B cell (primary cell): ENCODE data around the gene INTS14. TPM values are rescaled to one million over a fixed set of nuclear protein-coding genes. Genes with fewer than 3 reads are reported as not detected.

Experiments
- ATAC-seq: fragments of 200-7000 bp; cut with Tn5 transposase; one replicate; pipeline ENCODE4 v1.10.0; 2021; ENCODE audit warnings: low read depth, mild to moderate bottlenecking, moderate number of reproducible peaks, moderate library complexity
- CTCF ChIA-PET: fragments of 350-600 bp; sonication (Branson Sonifier 250); formaldehyde crosslinking; loops from one replicate; lab custom pipeline; 2021; ENCODE audit warnings: antibody characterized with exemption, inconsistent platforms; lab: Charles Lee
- POLR2A ChIA-PET: fragments of 350-600 bp; sonication (Branson Sonifier 250); formaldehyde crosslinking; loops from one replicate; lab custom pipeline; 2021; ENCODE audit warnings: antibody characterized with exemption; lab: Charles Lee
- DNase-seq: peaks from one replicate; pipeline ENCODE4 v3.0.0; 2013
- H2AFZ ChIP-seq: 2 replicates; pipeline ENCODE4 v1.6.1; 2012; ENCODE audit warnings: mild to moderate bottlenecking, low read depth, low read length; ENCODE audit not compliant: insufficient read depth, poor library complexity, severe bottlenecking
- H3K27ac ChIP-seq, 2 donors: 1 replicate in 1 of 2; 2 replicates in 1 of 2; pipeline ENCODE4 v1.5.1; 2012 to 2013; ENCODE audit warnings: low read length in 2 of 2, mild to moderate bottlenecking in 2 of 2, moderate library complexity in 1 of 2
- H3K27me3 ChIP-seq, 4 experiments: fragments of 200-600 bp in 1 of 4; sonication (generic) in 1 of 4; replicated peaks in 1 of 4; 1 replicate in 2 of 4; 2 replicates in 2 of 4; pipeline versions ENCODE4 v1.6.1 to v1.7.0; 2013 to 2016; ENCODE audit warnings: low read length in 3 of 4, mild to moderate bottlenecking in 2 of 4, mixed read lengths in 1 of 4, moderate library complexity in 1 of 4; ENCODE audit not compliant: insufficient read depth in 4 of 4, control insufficient read depth in 3 of 4; ENCODE audit errors: control extremely low read depth in 1 of 4
- H3K36me3 ChIP-seq, 2 experiments: replicated peaks in 1 of 2; 1 replicate in 1 of 2; 2 replicates in 1 of 2; pipeline versions ENCODE4 v1.6.1 to v1.7.1; 2013; ENCODE audit warnings: low read length in 1 of 2; ENCODE audit not compliant: insufficient read depth in 2 of 2, control insufficient read depth in 1 of 2; ENCODE audit errors: control extremely low read depth in 1 of 2, extremely low read depth in 1 of 2
- H3K4me1 ChIP-seq, 2 donors: fragments of 200-600 bp in 1 of 2; sonication (generic) in 1 of 2; 1 replicate in 1 of 2; 2 replicates in 1 of 2; pipeline versions ENCODE4 v1.5.1 to v1.6.1; 2013 to 2017; ENCODE audit warnings: low read length in 2 of 2; ENCODE audit not compliant: control insufficient read depth in 2 of 2, insufficient read depth in 2 of 2
- H3K4me2 ChIP-seq: replicated peaks from 2 replicates; pipeline ENCODE3; 2012; ENCODE audit warnings: mild to moderate bottlenecking, low read depth, low read length; ENCODE audit not compliant: poor library complexity, severe bottlenecking
- H3K4me3 ChIP-seq, 5 experiments: fragments of 200-600 bp in 1 of 5; sonication (generic) in 1 of 5; 1 replicate in 3 of 5; 2 replicates in 2 of 5; pipeline versions ENCODE4 v1.5.1 to v1.7.0; 2011 to 2016; ENCODE audit warnings: low read length in 4 of 5, mild to moderate bottlenecking in 4 of 5, low read depth in 2 of 5, control low read depth in 1 of 5, moderate library complexity in 1 of 5; ENCODE audit not compliant: insufficient read depth in 1 of 5; ENCODE audit errors: control extremely low read depth in 1 of 5, extremely low read depth in 1 of 5
- H3K79me2 ChIP-seq: fragments of 200-600 bp; sonication (generic); one replicate; pipeline ENCODE4 v1.6.0; 2016; ENCODE audit warnings: low read length; ENCODE audit not compliant: control insufficient read depth, insufficient read depth
- H3K9ac ChIP-seq: fragments of 200-600 bp; sonication (generic); 2 replicates; pipeline ENCODE4 v1.6.1; 2017; ENCODE audit warnings: mild to moderate bottlenecking, low read length, moderate library complexity
- H3K9me3 ChIP-seq, 3 donors: one replicate each; pipeline versions ENCODE4 v1.6.1 to v1.7.1; 2013; ENCODE audit warnings: low read length in 2 of 3; ENCODE audit not compliant: control insufficient read depth in 2 of 3, insufficient read depth in 1 of 3; ENCODE audit errors: control extremely low read depth in 1 of 3
- H4K20me1 ChIP-seq: 2 replicates; pipeline ENCODE4 v1.6.0; 2012; ENCODE audit warnings: mild to moderate bottlenecking, low read length; ENCODE audit not compliant: insufficient read depth, control insufficient read depth, poor library complexity, severe bottlenecking
- H3K27ac Mint-ChIP-seq: one replicate; pipeline ENCODE4 v1.8.0; 2021; ENCODE audit warnings: mixed read lengths
- H3K27me3 Mint-ChIP-seq: one replicate; pipeline ENCODE4 v1.8.0; 2021; ENCODE audit warnings: mixed read lengths
- H3K4me1 Mint-ChIP-seq: one replicate; pipeline ENCODE4 v1.8.0; 2021; ENCODE audit warnings: mixed read lengths
- H3K4me3 Mint-ChIP-seq: one replicate; pipeline ENCODE4 v1.8.0; 2021; ENCODE audit warnings: mixed read lengths
- H3K9me3 Mint-ChIP-seq: one replicate; pipeline ENCODE4 v1.8.0; 2022; ENCODE audit warnings: mixed read lengths; ENCODE audit not compliant: insufficient read depth
- EZH2 ChIP-seq: IDR thresholded peaks from 2 replicates; pipeline ENCODE4 v1.6.1; 2012; ENCODE audit warnings: borderline replicate concordance, low read depth, mild to moderate bottlenecking, moderate library complexity, low read length; ENCODE audit not compliant: insufficient read depth, poor library complexity, severe bottlenecking
- WGBS: methylation state at CpG from one replicate; pipeline ENCODE4 v1.1.5; 2013; ENCODE audit warnings: missing lambda C conversion rate; ENCODE audit not compliant: insufficient coverage; 5-methylcytosine and 5-hydroxymethylcytosine counted together
- intact Hi-C: fragments of 100-400 bp; cut with micrococcal nuclease; formaldehyde crosslinking; loops from one replicate; pipeline ENCODE4 v1.10.0; 2022
- polyA plus RNA-seq: library from polyadenylated mRNA; depleted of rRNA; stranded (reverse); fragments of >200 nt; gene quantifications from 2 replicates; pipeline ENCODE4 v1.2.3, GENCODE V29; 2012
- total RNA-seq, 2 donors: library from RNA; stranded (reverse); fragments of 120-200 nt in 1 of 2; gene quantifications; 1 replicate in 1 of 2; 2 replicates in 1 of 2; pipeline versions ENCODE4 v1.2.3 to v1.2.4, GENCODE V29; 2013 to 2022
- TF ChIP-seq, protein P1 (sequence below): fragments of 200-600 bp; IDR thresholded peaks from one replicate; pipeline ENCODE4 v1.8.0; 2022; ENCODE audit warnings: antibody characterized with exemption, mild to moderate bottlenecking

The INTS14 gene
- total and polyA plus RNA-seq, 2 donors (not counting 1 experiment from before 2014, with no cell fraction given): 19.3 to 39.0 TPM

DNA sequence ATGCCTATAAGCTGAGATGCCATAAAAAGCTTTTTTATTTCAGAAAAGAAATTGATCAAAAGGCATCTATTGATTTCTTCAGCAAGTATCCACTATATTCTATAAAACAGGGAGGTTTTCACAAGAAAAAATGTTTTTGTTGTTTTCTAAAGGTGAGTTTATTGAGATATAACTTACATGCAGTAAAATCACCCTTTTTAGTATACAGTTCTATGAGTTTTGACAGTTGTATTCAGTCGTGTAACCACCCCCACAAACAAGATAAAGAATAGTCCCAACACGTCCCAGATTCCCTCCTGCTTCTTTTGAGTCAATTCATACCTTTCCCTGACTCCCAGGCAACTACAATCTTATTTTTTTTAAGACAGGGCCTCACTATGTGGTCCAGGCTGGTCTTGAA is 7.8 kb downstream of the INTS14 start:
- ATAC-seq: no peak
- no peak overlapping the region for H3K4me3 Mint-ChIP-seq
- TF ChIP-seq EZH2: no peak
- TF ChIP-seq, protein P1, sequence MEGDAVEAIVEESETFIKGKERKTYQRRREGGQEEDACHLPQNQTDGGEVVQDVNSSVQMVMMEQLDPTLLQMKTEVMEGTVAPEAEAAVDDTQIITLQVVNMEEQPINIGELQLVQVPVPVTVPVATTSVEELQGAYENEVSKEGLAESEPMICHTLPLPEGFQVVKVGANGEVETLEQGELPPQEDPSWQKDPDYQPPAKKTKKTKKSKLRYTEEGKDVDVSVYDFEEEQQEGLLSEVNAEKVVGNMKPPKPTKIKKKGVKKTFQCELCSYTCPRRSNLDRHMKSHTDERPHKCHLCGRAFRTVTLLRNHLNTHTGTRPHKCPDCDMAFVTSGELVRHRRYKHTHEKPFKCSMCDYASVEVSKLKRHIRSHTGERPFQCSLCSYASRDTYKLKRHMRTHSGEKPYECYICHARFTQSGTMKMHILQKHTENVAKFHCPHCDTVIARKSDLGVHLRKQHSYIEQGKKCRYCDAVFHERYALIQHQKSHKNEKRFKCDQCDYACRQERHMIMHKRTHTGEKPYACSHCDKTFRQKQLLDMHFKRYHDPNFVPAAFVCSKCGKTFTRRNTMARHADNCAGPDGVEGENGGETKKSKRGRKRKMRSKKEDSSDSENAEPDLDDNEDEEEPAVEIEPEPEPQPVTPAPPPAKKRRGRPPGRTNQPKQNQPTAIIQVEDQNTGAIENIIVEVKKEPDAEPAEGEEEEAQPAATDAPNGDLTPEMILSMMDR: no peak
- ChIA-PET POLR2A (interaction anchor here (0.6 kb wide), 1 partner anchor 184 kb away, joined by 3 read pairs; no protein-coding TSS in a partner anchor), CTCF (no interaction called here)
- Histone ChIP-seq H3K36me3 (peaks cover 2 to 29% of the 10 kb centered on the region in 2 experiments), H4K20me1 (no peaks in the 10 kb centered on the region), H3K27me3 (no peaks in the 10 kb centered on the region), H3K27ac (no peak overlapping the region), H3K4me1 (no peaks in the 10 kb centered on the region), H3K4me2 (no peak overlapping the region), H3K9me3 (no peaks in the 10 kb centered on the region), H3K9ac (no peak overlapping the region), H3K4me3 (no peak overlapping the region), H2AFZ (no peak overlapping the region), H3K79me2 (no peaks in the 10 kb centered on the region)
- no peak for DNase-seq
- no peak overlapping the region for H3K27ac Mint-ChIP-seq
- 94% methylated on average over 2 of the region's 2 CpGs for WGBS
- H3K27me3 Mint-ChIP-seq: no peaks in the 10 kb centered on the region
- peaks cover 3% of the 10 kb centered on the region for H3K4me1 Mint-ChIP-seq
- H3K9me3 Mint-ChIP-seq: no peaks in the 10 kb centered on the region
- intact Hi-C loops: no loop called here

DNA sequence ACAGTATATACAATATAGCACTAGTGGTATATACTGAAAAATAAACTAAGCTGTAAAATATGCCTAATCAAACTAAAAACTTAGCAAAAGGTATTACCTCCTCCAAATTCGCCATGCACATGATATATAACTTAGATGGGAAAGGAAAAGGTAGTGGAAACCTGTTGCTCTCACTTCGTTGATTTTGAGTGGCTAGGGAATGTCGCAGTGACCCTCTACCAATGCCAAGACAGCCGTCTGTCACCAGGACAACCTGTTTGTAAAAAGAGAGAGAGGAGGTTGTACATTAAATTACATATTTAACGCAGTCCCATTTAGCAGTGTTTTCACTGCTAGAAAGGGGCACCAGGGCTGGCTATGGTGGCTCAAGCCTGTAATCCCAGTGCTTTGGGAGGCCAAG is 11.3 kb downstream of the INTS14 start:
- no peaks in the 10 kb centered on the region for H3K27me3 ChIP-seq
- H3K4me3 ChIP-seq: no peak overlapping the region
- no peak overlapping the region for H3K27ac ChIP-seq
- no peaks in the 10 kb centered on the region for H3K9me3 Mint-ChIP-seq
- H3K4me2 ChIP-seq: no peak overlapping the region
- ATAC-seq (no peak), DNase-seq (no peak)
- ChIA-PET CTCF (interaction anchor here (1.1 kb wide), 1 partner anchor 9 kb away, joined by 3 read pairs; no protein-coding TSS in a partner anchor), POLR2A (no interaction called here)
- H3K27ac Mint-ChIP-seq: no peak overlapping the region
- no peaks in the 10 kb centered on the region for H3K9me3 ChIP-seq
- no peak overlapping the region for H3K9ac ChIP-seq
- H4K20me1 ChIP-seq: no peaks in the 10 kb centered on the region
- no peaks in the 10 kb centered on the region for H3K4me1 Mint-ChIP-seq
- WGBS: 100% methylated on average over 3 of the region's 5 CpGs
- no peaks in the 10 kb centered on the region for H3K27me3 Mint-ChIP-seq
- H3K36me3 ChIP-seq: peaks cover 2 to 55% of the 10 kb centered on the region in 2 experiments
- H3K79me2 ChIP-seq: no peaks in the 10 kb centered on the region
- H2AFZ ChIP-seq: no peak overlapping the region
- TF ChIP-seq EZH2: no peak
- TF ChIP-seq, protein P1: no peak
- no peak overlapping the region for H3K4me3 Mint-ChIP-seq
- no peaks in the 10 kb centered on the region for H3K4me1 ChIP-seq
- intact Hi-C loops: loop anchor here (5.0 kb wide), 1 partner anchor 688 kb away; no protein-coding TSS in a partner anchor
